ENCODE results near the gene TH.

TH gene

DNA sequence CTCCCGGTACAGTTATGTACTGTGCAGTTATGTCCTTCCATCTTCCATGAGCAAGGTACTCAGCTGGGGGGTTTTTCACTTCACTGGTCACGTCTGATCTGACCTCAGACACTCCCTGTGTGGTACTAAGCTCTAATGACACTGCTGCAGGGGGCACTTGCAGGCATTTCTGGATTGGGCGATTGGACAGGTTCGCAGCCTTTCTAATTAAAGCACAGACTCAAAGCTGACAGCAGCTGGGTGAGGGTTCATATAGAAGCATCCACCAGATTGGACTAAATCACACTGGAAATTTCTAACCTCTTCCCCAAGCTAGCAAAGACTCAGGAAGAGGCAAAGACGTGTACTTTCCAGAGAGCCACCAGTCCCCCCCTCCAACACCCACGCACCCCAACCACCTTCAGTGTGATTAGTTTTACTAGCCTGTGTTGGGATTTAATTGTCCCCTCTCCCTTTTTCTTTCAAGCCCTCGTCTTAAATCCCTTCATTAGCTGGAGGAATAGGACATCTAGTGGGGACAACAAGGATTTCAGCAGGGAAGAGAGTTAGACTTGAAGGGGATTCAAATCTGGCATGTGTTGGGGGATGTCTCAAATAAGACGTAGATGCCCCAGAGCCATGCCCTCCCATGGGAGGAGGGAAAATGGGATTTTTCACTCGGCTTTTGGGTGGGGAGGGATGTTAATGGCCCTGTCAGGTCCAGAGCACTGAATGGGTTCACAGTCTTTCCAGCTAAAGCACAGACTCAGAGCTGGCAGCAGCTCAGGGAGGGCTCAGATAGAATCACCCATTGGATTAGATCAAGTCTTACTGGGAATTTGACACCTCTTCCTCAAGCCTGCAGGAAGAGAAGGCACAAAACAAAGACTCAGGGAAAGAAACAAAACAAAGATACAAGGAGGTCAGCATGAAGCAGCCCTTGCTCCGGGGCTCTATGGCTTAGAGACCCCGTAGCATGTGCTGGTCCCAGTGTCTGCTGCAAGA lies 21.5 kb downstream of the TH start:
- TF ChIP-seq, protein P1, sequence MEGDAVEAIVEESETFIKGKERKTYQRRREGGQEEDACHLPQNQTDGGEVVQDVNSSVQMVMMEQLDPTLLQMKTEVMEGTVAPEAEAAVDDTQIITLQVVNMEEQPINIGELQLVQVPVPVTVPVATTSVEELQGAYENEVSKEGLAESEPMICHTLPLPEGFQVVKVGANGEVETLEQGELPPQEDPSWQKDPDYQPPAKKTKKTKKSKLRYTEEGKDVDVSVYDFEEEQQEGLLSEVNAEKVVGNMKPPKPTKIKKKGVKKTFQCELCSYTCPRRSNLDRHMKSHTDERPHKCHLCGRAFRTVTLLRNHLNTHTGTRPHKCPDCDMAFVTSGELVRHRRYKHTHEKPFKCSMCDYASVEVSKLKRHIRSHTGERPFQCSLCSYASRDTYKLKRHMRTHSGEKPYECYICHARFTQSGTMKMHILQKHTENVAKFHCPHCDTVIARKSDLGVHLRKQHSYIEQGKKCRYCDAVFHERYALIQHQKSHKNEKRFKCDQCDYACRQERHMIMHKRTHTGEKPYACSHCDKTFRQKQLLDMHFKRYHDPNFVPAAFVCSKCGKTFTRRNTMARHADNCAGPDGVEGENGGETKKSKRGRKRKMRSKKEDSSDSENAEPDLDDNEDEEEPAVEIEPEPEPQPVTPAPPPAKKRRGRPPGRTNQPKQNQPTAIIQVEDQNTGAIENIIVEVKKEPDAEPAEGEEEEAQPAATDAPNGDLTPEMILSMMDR (conservative IDR thresholded peaks at IDR 0.05; ENCODE audit: low read depth, low read length) = peak; percentile 58
- H3K4me3 ChIP-seq (ENCODE audit: low read length) = no peak overlapping the region
- no peak for DNase-seq (ENCODE audit: low read depth)

DNA sequence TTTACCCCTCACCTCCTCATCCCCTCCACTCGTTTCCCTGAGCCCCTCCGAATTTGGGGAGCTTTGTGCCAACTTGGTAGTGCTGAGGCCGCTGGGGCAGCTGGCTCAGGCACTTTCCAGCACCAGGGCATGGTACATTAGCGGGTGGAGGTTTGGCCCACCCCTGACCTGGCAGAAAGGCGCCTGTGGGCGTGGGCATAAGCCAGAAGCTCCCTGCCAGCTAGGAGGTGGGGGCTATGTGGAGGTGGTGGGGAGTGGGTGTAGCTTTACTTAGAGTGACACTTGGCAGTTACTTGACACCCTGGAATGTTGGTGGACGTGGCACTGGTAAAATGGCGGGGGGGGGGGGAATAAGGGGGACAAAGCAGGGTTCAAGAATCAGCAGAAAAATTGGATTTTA lies 22.2 kb downstream of the TH start:
- no peak for DNase-seq (ENCODE audit: low read depth)
- TF ChIP-seq, protein P1 (conservative IDR thresholded peaks at IDR 0.05; ENCODE audit: low read depth, low read length) = no peak
- H3K4me3 ChIP-seq (ENCODE audit: low read length) = no peak overlapping the region

DNA sequence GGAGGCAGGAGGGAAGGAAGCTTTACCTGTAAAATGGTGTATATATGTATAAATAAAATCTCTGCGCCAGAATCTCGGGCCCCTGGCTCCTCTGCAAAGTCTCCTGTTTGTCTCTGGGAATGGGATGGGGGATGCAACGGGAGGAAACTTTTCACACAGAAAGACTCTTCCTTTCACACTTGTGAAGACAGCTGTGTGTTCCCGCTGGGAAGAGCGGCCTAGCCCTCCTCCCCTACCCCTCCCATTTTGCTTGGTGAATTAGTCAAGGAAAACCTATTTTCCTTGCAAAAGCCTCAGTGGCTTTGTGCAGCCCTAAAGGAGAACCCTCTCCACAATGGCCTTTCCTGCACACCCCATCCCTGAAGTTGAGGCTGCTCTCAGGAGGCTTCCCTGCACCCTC lies 23.0 kb downstream of the TH start:
- no peak for DNase-seq (ENCODE audit: low read depth)
- TF ChIP-seq, protein P1 (conservative IDR thresholded peaks at IDR 0.05; ENCODE audit: low read depth, low read length) = no peak
- H3K4me3 ChIP-seq (ENCODE audit: low read length) = no peak overlapping the region

DNA sequence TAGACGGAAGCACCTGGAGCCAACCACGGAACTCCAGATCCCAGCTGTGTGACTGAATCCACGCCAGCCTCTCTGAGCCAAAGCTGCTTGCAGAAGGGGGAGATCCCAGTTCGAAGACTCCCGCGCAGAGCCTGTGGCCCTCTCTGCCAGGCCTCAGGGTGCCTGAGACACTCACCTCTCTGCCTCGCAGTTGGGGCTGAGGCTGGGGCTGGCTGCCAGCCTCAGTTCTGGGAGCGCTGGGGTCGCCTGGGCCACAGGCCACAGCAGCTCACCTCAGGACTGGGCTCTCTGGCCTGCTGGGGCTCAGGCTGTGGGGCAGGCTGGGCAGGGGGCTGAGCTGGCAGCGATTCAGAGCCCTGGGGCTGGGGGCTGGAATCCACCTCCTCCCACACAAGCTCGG lies 24.2 kb downstream of the TH start:
- TF ChIP-seq, protein P1 (conservative IDR thresholded peaks at IDR 0.05; ENCODE audit: low read depth, low read length) = no peak
- no peak overlapping the region for H3K4me3 ChIP-seq (ENCODE audit: low read length)
- DNase-seq (ENCODE audit: low read depth) = no peak

DNA sequence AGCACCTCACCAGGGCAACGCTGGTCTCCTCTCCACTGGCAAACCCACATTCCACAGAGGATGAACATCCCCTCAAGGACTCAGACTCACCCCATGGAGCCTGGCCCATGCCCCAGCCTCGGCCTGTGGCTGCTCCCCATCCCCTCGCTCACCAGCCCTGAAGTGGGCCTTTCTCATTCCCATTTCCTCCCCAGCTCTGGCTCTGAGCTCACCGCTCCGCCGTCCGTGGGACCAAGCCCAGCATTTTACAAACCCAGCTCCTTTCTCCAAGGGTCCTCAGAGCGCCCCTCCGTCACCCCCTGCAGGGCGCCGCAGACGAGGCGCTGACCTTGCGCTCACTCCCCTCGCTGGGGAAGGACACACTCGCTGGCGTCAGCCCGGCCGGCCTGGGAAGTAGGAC lies 25.6 kb downstream of the TH start:
- H3K4me3 ChIP-seq (ENCODE audit: low read length) = no peak overlapping the region
- DNase-seq (ENCODE audit: low read depth) = no peak
- TF ChIP-seq, protein P1 (conservative IDR thresholded peaks at IDR 0.05; ENCODE audit: low read depth, low read length) = no peak

DNA sequence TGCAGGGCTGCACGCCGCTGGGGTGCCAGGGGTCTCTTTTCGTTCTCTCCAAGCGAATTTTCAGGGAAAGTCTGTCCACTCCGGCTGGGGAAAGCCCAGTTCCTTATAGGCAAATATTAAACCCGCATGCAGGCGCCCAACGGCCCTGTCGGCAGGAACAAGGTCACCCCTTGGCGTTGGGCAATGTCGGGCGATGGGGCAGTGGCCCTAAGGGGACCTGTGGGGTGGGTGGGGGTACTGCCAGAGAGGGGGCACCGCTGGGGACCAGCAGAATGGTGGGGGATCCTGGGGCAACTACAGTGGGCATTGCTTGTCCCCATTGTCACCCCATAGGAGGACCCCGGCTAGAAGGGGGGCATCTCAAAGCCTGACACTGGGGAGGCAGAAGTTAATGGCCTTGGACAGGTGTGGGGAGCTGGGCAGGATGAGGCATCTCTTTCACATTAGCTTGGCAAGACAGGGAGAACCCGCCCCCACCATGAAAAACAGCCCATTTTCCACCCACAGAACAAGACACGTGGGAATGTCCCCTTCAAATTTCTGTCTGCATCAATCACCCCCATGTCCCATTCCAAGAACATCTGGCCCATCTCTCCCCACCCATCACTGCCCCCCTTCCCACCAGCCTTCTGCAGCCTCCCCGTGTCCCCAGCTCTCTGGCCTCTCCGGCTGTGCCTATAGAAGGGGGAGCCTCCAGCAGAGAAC lies 26.9 kb downstream of the TH start:
- TF ChIP-seq, protein P1 (conservative IDR thresholded peaks at IDR 0.05; ENCODE audit: low read depth, low read length) = no peak
- no peak overlapping the region for H3K4me3 ChIP-seq (ENCODE audit: low read length)
- no peak for DNase-seq (ENCODE audit: low read depth)
